CD14-positive monocyte (primary cell): Measurements from ENCODE around the gene ATP23. TPM values are rescaled to one million over a fixed set of nuclear protein-coding genes. Genes with fewer than 3 reads are reported as not detected.

Experiments used
- DNase-seq, 3 donors: peaks; one replicate each; pipeline ENCODE4 v3.0.0-alpha.2; 2011 to 2022
- H2AFZ ChIP-seq: 2 replicates; pipeline ENCODE4 v1.6.0; 2012; ENCODE audit warnings: mild to moderate bottlenecking, low read depth, low read length, inconsistent platforms; ENCODE audit not compliant: insufficient read depth, poor library complexity, severe bottlenecking
- H3K27ac ChIP-seq, 2 donors: 1 replicate in 1 of 2; 2 replicates in 1 of 2; pipeline ENCODE4 v1.5.1; 2012 to 2013; ENCODE audit warnings: low read length in 2 of 2, control low read depth in 1 of 2, inconsistent platforms in 1 of 2, low read depth in 1 of 2, mild to moderate bottlenecking in 1 of 2
- H3K27me3 ChIP-seq, 2 donors: one replicate each; pipeline versions ENCODE4 v1.6.0 to v1.6.1; 2011 to 2013; ENCODE audit warnings: low read length in 2 of 2; ENCODE audit not compliant: control insufficient read depth in 2 of 2, insufficient read depth in 2 of 2
- H3K36me3 ChIP-seq, 2 donors: replicated peaks in 1 of 2; 1 replicate in 1 of 2; 2 replicates in 1 of 2; pipeline versions ENCODE4 v1.5.1 to v1.6.1; 2012 to 2013; ENCODE audit warnings: low read length in 2 of 2, control low read depth in 1 of 2, inconsistent platforms in 1 of 2, mild to moderate bottlenecking in 1 of 2; ENCODE audit not compliant: insufficient read depth in 2 of 2, control insufficient read depth in 1 of 2
- H3K4me1 ChIP-seq, 2 donors: 1 replicate in 1 of 2; 2 replicates in 1 of 2; pipeline versions ENCODE4 v1.5.1 to v1.6.1; 2012 to 2013; ENCODE audit warnings: low read length in 2 of 2, control low read depth in 1 of 2, inconsistent platforms in 1 of 2, mild to moderate bottlenecking in 1 of 2, moderate library complexity in 1 of 2; ENCODE audit not compliant: insufficient read depth in 2 of 2, control insufficient read depth in 1 of 2
- H3K4me2 ChIP-seq: replicated peaks from 2 replicates; pipeline ENCODE3; 2012; ENCODE audit warnings: low read length, moderate library complexity, mild to moderate bottlenecking; ENCODE audit not compliant: poor library complexity, severe bottlenecking; ENCODE audit errors: extremely low read depth
- H3K4me3 ChIP-seq, 3 experiments: fragments of 200-600 bp in 1 of 3; sonication (generic) in 1 of 3; replicated peaks in 1 of 3; 1 replicate in 2 of 3; 2 replicates in 1 of 3; pipeline ENCODE4 v1.5.1; 2011 to 2013; ENCODE audit warnings: low read length in 3 of 3, mild to moderate bottlenecking in 3 of 3, control low read depth in 2 of 3, low read depth in 2 of 3, inconsistent platforms in 1 of 3, moderate library complexity in 1 of 3
- H3K79me2 ChIP-seq: 2 replicates; pipeline ENCODE4 v1.6.0; 2012; ENCODE audit warnings: mild to moderate bottlenecking, control low read depth, inconsistent platforms, low read length, moderate library complexity; ENCODE audit not compliant: insufficient read depth
- H3K9ac ChIP-seq: 2 replicates; pipeline ENCODE4 v1.6.0; 2017; ENCODE audit warnings: low read length, mild to moderate bottlenecking; ENCODE audit not compliant: insufficient read depth, poor library complexity, severe bottlenecking
- H3K9me3 ChIP-seq, 2 donors: replicated peaks in 1 of 2; 1 replicate in 1 of 2; 2 replicates in 1 of 2; pipeline versions ENCODE4 v1.5.1 to v1.6.1; 2012 to 2013; ENCODE audit warnings: low read length in 2 of 2, control low read depth in 1 of 2; ENCODE audit not compliant: control insufficient read depth in 1 of 2, insufficient read depth in 1 of 2
- H4K20me1 ChIP-seq: 2 replicates; pipeline ENCODE4 v1.6.0; 2012; ENCODE audit warnings: mild to moderate bottlenecking, low read length, control low read depth, moderate library complexity; ENCODE audit not compliant: insufficient read depth
- H3K27ac Mint-ChIP-seq, 7 donors: one replicate each; pipeline ENCODE4 v1.8.0; 2020; ENCODE audit warnings: mild to moderate bottlenecking in 7 of 7, mixed read lengths in 7 of 7, moderate library complexity in 6 of 7, inconsistent platforms in 2 of 7
- H3K27me3 Mint-ChIP-seq, 3 donors: one replicate each; pipeline ENCODE4 v1.8.0; 2021 to 2022; ENCODE audit warnings: low read depth in 3 of 3, mild to moderate bottlenecking in 3 of 3, mixed read lengths in 3 of 3, moderate library complexity in 3 of 3, inconsistent platforms in 1 of 3
- H3K36me3 Mint-ChIP-seq, 2 donors: one replicate each; pipeline ENCODE4 v1.8.0; 2020; ENCODE audit warnings: mixed read lengths in 2 of 2, inconsistent platforms in 1 of 2, mild to moderate bottlenecking in 1 of 2
- H3K4me1 Mint-ChIP-seq: one replicate; pipeline ENCODE4 v1.8.0; 2020; ENCODE audit warnings: mild to moderate bottlenecking, mixed read lengths
- H3K4me3 Mint-ChIP-seq, 2 donors: one replicate each; pipeline ENCODE4 v1.8.0; 2020; ENCODE audit warnings: mild to moderate bottlenecking in 2 of 2, mixed read lengths in 2 of 2, moderate library complexity in 1 of 2
- H3K9me3 Mint-ChIP-seq, 7 donors: one replicate each; pipeline ENCODE4 v1.8.0; 2020 to 2022; ENCODE audit warnings: mixed read lengths in 7 of 7, mild to moderate bottlenecking in 6 of 7, moderate library complexity in 6 of 7, inconsistent platforms in 2 of 7
- WGBS: methylation state at CpG from one replicate; pipeline ENCODE4 v1.1.5; 2013; ENCODE audit warnings: missing lambda C conversion rate; ENCODE audit not compliant: insufficient coverage; 5-methylcytosine and 5-hydroxymethylcytosine counted together
- intact Hi-C, 2 donors: fragments of 100-400 bp; cut with micrococcal nuclease; formaldehyde crosslinking; loops; one replicate each; pipeline versions ENCODE4 v1.15.0 to v1.15.1; 2023
- polyA plus RNA-seq, 3 donors: library from polyadenylated mRNA; depleted of rRNA in 1 of 3; unstranded in 2 of 3; stranded (reverse) in 1 of 3; fragments of 300-500 nt in 2 of 3; fragments of >200 nt in 1 of 3; fragmentation: Illumina TruSeq in 2 of 3; gene quantifications; 1 replicate in 2 of 3; 2 replicates in 1 of 3; pipeline ENCODE4 v1.2.3, GENCODE V29; 2012 to 2021
- TF ChIP-seq, protein P1 (sequence below): fragments of 200-600 bp; IDR thresholded peaks from one replicate; pipeline ENCODE4 v1.8.0; 2022; ENCODE audit warnings: antibody characterized with exemption, mild to moderate bottlenecking

Gene ATP23
- polyA plus RNA-seq, 3 donors, result 12.4 to 27.5 (median 24.8) TPM

GRCh38 chr12:57897286-57897974 lies 43.9 kb upstream of the ATP23 start:
- intact Hi-C loops, result no loop called here
- Histone ChIP-seq H3K4me1 (peaks cover 28 to 39% of the 10 kb centered on the region in 2 donors), H3K9me3 (no peaks in the 10 kb centered on the region), H3K79me2 (no peaks in the 10 kb centered on the region), H4K20me1 (no peaks in the 10 kb centered on the region), H3K4me2 (peak overlapping the region; percentile 84), H3K36me3 (no peaks in the 10 kb centered on the region), H3K27me3 (peaks cover 9 to 21% of the 10 kb centered on the region in 2 donors), H3K9ac (no peak overlapping the region), H3K27ac (no peak overlapping the region), H3K4me3 (peak overlapping the region in 1 of 3 experiments; percentile 74), H2AFZ (peak overlapping the region; percentile 86)
- Mint-ChIP-seq H3K36me3 (peaks cover 0 to 1% of the 10 kb centered on the region in 2 donors), H3K27me3 (peaks cover 18 to 39% (median 29%) of the 10 kb centered on the region in 3 donors), H3K4me3 (peak overlapping the region; percentile 79 to 97), H3K4me1 (peaks cover 48% of the 10 kb centered on the region), H3K9me3 (no peaks in the 10 kb centered on the region), H3K27ac (peak overlapping the region in 1 of 7 donors; percentile 48)
- no peak for DNase-seq
- TF ChIP-seq, protein P1, sequence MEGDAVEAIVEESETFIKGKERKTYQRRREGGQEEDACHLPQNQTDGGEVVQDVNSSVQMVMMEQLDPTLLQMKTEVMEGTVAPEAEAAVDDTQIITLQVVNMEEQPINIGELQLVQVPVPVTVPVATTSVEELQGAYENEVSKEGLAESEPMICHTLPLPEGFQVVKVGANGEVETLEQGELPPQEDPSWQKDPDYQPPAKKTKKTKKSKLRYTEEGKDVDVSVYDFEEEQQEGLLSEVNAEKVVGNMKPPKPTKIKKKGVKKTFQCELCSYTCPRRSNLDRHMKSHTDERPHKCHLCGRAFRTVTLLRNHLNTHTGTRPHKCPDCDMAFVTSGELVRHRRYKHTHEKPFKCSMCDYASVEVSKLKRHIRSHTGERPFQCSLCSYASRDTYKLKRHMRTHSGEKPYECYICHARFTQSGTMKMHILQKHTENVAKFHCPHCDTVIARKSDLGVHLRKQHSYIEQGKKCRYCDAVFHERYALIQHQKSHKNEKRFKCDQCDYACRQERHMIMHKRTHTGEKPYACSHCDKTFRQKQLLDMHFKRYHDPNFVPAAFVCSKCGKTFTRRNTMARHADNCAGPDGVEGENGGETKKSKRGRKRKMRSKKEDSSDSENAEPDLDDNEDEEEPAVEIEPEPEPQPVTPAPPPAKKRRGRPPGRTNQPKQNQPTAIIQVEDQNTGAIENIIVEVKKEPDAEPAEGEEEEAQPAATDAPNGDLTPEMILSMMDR, result no peak
- WGBS, result 85% methylated on average over 9 of the region's 10 CpGs

DNA sequence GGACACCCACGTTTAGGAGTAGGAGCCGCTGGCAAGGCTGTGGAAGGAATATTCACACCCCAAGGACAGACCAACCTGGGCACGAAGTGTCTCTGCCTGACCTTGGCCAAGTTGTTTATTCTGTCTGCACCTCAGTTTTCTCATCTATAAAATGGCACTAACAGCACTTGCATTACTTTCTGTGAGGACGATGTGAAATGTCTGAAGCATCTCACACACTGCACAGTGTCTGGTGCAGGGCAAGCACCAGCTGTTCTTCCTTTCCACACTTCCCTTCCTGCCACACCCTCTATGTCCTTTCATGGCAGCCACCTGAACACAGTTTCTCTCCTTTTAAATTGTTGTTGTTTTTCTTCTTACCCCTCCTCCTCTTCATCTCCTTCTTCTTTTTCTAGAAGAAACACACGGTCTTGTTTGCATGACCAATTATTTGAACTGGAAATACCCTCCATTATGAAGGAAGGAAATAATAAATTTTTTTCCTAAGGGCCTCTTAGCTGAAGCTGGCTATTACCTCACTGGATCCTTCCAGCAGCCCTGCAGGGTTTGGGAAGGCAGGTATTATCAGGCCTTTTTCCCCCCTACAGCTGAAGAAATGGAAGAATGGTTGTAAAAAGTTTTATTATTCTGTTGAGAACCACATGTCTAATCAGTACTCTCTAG lies 42.9 kb upstream of the ATP23 start:
- Histone ChIP-seq H3K9me3 (no peaks in the 10 kb centered on the region), H2AFZ (no peak overlapping the region), H3K4me1 (peaks cover 28 to 37% of the 10 kb centered on the region in 2 donors), H3K27me3 (peaks cover 9 to 21% of the 10 kb centered on the region in 2 donors), H3K4me3 (no peak overlapping the region), H3K79me2 (no peaks in the 10 kb centered on the region), H3K36me3 (no peaks in the 10 kb centered on the region), H4K20me1 (no peaks in the 10 kb centered on the region), H3K27ac (no peak overlapping the region), H3K4me2 (no peak overlapping the region), H3K9ac (no peak overlapping the region)
- TF ChIP-seq, protein P1, result no peak
- intact Hi-C loops, result no loop called here
- Mint-ChIP-seq H3K9me3 (no peaks in the 10 kb centered on the region), H3K27ac (no peak overlapping the region), H3K27me3 (peaks cover 18 to 35% (median 29%) of the 10 kb centered on the region in 3 donors), H3K4me3 (peak overlapping the region in 1 of 2 donors; percentile 97), H3K36me3 (peaks cover 0 to 1% of the 10 kb centered on the region in 2 donors), H3K4me1 (peaks cover 44% of the 10 kb centered on the region)
- WGBS, result no CpG with 5 or more reads among the region's 5 CpGs
- DNase-seq, result no peak
